ENCODE measurements around the gene P2RY8.

The P2RY8 gene

GRCh38 chrX:1465286-1466231, 71.4 kb downstream of the P2RY8 start:
- peaks cover 52% of the 10 kb centered on the region for H3K27me3 ChIP-seq (ENCODE audit: control insufficient read depth, insufficient read depth, low read length)
- no peaks in the 10 kb centered on the region for H3K4me1 ChIP-seq (ENCODE audit: control insufficient read depth, insufficient read depth, low read length)
- no peaks in the 10 kb centered on the region for H3K36me3 ChIP-seq (ENCODE audit: control insufficient read depth, insufficient read depth, low read length)
- H3K4me3 ChIP-seq (ENCODE audit: low read depth, low read length), result peak overlapping the region; percentile 49
- H3K9me3 ChIP-seq (ENCODE audit: control insufficient read depth, insufficient read depth, low read length), result no peaks in the 10 kb centered on the region
- no peak overlapping the region for H3K9ac ChIP-seq (ENCODE audit: low read depth, low read length)

DNA sequence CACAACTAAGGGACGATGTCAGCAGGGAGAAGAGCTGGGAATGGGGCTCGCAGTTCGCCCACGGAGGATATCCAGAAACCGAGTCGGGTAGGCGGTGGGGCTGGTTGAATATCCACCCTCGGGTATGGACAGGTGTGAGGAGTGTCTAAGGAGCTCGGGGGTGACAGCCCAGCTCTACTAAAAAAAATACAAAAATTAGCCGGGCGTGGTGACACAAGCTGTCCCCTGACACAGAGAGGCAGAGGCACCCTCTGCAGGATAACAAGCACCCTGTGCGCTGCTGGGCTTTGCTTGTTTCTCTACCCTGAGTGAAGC, 72.1 kb downstream of the P2RY8 start:
- no peak overlapping the region for H3K4me3 ChIP-seq (ENCODE audit: low read depth, low read length)
- H3K9ac ChIP-seq (ENCODE audit: low read depth, low read length), result no peak overlapping the region
- H3K4me1 ChIP-seq (ENCODE audit: control insufficient read depth, insufficient read depth, low read length), result no peaks in the 10 kb centered on the region
- no peaks in the 10 kb centered on the region for H3K9me3 ChIP-seq (ENCODE audit: control insufficient read depth, insufficient read depth, low read length)
- H3K27me3 ChIP-seq (ENCODE audit: control insufficient read depth, insufficient read depth, low read length), result peaks cover 52% of the 10 kb centered on the region
- no peaks in the 10 kb centered on the region for H3K36me3 ChIP-seq (ENCODE audit: control insufficient read depth, insufficient read depth, low read length)

DNA sequence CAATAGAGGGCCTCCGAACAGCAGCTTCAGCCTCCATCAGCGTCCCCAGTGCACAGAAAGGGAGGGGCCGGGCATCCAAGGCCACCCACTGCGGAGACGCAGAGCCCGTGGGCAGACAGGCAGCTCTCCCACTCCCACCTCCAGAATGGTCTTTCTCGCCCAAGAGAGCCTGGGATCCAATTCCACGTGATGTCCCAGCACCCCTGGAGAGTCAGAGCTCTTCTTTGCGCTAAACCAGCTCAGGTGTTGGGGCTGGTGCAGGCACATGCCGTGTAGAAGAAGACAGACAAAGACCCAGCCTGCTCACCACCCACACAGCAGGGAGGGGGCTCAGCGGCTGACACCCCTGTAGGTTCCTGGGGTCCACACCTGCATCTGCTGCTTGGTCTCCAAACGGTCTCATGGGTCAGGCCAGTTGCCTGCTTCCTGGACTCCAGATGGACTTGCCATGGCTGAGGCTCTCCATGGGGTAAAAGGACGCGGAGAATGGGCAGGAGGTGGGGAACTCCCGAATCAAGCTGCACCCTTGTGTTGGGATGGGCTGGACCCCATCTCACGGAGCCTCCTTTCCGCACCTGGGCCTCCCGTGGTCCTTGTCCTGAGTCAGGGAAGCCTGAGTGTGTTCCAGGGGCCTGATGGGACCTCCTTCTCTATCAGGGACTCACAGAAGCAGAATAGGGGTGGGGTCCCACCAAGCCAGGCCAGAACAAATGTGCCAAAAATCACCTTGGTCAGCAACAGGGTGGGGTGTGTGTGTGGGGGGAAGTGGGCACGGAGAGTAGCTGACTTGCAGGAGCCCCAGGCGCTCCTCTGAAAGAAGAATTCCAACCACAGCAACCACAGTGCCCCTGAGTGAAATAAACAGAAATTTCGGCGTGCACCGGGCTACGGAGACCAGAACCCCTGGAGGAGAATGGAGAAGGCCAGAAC, 72.7 kb downstream of the P2RY8 start:
- Histone ChIP-seq H3K36me3 (ENCODE audit: control insufficient read depth, insufficient read depth, low read length) (no peaks in the 10 kb centered on the region), H3K4me3 (ENCODE audit: low read depth, low read length) (no peak overlapping the region), H3K27me3 (ENCODE audit: control insufficient read depth, insufficient read depth, low read length) (peaks cover 52% of the 10 kb centered on the region), H3K9ac (ENCODE audit: low read depth, low read length) (no peak overlapping the region), H3K9me3 (ENCODE audit: control insufficient read depth, insufficient read depth, low read length) (no peaks in the 10 kb centered on the region), H3K4me1 (ENCODE audit: control insufficient read depth, insufficient read depth, low read length) (no peaks in the 10 kb centered on the region)

DNA sequence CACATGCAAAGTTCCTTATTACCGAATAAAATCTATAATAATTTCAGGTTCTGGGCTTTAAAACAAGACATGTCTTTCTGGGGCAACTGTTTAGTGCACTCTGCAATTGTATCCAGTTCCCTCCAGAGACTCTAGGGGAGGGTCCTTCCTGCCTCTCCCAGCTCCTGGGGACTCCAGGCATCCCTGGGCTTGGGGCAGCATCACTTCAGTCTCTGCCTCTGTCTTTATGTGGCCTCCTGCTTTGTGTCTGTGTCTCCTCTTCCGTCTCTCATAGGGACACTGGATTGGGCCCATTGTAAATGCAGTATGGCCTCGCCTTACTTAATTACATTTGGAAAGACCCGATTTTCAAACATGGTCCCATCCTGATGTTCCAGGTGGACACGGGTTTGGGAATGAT, 73.4 kb downstream of the P2RY8 start:
- H3K9me3 ChIP-seq (ENCODE audit: control insufficient read depth, insufficient read depth, low read length), result no peaks in the 10 kb centered on the region
- H3K9ac ChIP-seq (ENCODE audit: low read depth, low read length), result no peak overlapping the region
- H3K36me3 ChIP-seq (ENCODE audit: control insufficient read depth, insufficient read depth, low read length), result no peaks in the 10 kb centered on the region
- no peaks in the 10 kb centered on the region for H3K4me1 ChIP-seq (ENCODE audit: control insufficient read depth, insufficient read depth, low read length)
- H3K27me3 ChIP-seq (ENCODE audit: control insufficient read depth, insufficient read depth, low read length), result peaks cover 52% of the 10 kb centered on the region
- H3K4me3 ChIP-seq (ENCODE audit: low read depth, low read length), result no peak overlapping the region

DNA sequence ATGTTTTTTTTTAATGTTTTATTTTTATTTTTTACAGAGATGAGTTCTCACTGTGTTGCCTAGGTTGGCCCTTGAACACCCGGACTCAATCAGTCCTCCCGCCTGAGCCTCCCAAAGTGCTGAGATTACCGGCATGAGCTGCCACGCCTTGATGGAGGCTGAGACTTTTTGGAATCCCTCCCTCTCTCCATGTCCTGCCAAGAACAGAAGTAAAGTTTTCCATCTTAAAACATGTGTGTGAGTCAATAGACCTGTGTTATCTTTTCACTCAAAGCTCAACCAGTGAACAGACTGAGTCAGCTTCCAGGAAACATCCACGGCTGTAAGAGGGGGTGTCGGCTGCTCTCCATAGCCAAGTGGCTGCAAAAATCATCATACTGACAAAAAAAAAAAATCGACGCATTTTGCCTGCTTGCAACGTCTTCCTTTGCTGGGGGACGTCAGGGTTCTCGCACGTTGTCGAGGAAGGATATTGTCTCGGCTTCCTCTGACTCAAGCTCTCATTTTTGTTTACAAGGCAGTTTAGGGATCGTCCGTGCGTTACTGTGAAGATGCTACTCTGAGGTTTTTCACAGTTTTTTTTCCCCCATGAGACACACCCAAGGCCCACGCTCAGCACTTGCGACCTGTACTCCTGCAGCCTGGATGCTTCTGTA, 74.3 kb downstream of the P2RY8 start:
- no peak overlapping the region for H3K9ac ChIP-seq (ENCODE audit: low read depth, low read length)
- H3K36me3 ChIP-seq (ENCODE audit: control insufficient read depth, insufficient read depth, low read length), result no peaks in the 10 kb centered on the region
- no peaks in the 10 kb centered on the region for H3K4me1 ChIP-seq (ENCODE audit: control insufficient read depth, insufficient read depth, low read length)
- H3K9me3 ChIP-seq (ENCODE audit: control insufficient read depth, insufficient read depth, low read length), result no peaks in the 10 kb centered on the region
- no peak overlapping the region for H3K4me3 ChIP-seq (ENCODE audit: low read depth, low read length)
- peaks cover 47% of the 10 kb centered on the region for H3K27me3 ChIP-seq (ENCODE audit: control insufficient read depth, insufficient read depth, low read length)

GRCh38 chrX:1462110-1462509, 74.9 kb downstream of the P2RY8 start:
- H3K9me3 ChIP-seq (ENCODE audit: control insufficient read depth, insufficient read depth, low read length), result no peaks in the 10 kb centered on the region
- no peaks in the 10 kb centered on the region for H3K4me1 ChIP-seq (ENCODE audit: control insufficient read depth, insufficient read depth, low read length)
- peaks cover 41% of the 10 kb centered on the region for H3K27me3 ChIP-seq (ENCODE audit: control insufficient read depth, insufficient read depth, low read length)
- no peaks in the 10 kb centered on the region for H3K36me3 ChIP-seq (ENCODE audit: control insufficient read depth, insufficient read depth, low read length)
- H3K4me3 ChIP-seq (ENCODE audit: low read depth, low read length), result no peak overlapping the region
- no peak overlapping the region for H3K9ac ChIP-seq (ENCODE audit: low read depth, low read length)

DNA sequence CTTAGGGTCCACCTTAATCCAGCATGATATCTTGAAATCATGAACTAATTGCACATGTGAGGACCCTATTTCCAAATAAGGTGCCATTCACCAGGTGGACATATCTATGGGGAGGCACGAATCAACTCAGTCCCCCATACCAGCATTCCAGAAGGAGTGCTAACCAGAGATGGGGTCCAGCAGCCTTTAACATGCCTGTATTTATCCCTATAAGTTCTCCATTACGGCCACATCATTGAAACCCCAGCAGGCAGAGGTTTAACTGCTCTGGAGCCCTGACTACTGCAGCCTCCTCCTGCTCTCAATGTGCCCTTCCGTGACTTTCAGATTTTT, 81.1 kb downstream of the P2RY8 start:
- Histone ChIP-seq H3K4me1 (ENCODE audit: control insufficient read depth, insufficient read depth, low read length) (no peaks in the 10 kb centered on the region), H3K9ac (ENCODE audit: low read depth, low read length) (no peak overlapping the region), H3K27me3 (ENCODE audit: control insufficient read depth, insufficient read depth, low read length) (no peaks in the 10 kb centered on the region), H3K36me3 (ENCODE audit: control insufficient read depth, insufficient read depth, low read length) (no peaks in the 10 kb centered on the region), H3K4me3 (ENCODE audit: low read depth, low read length) (no peak overlapping the region), H3K9me3 (ENCODE audit: control insufficient read depth, insufficient read depth, low read length) (no peaks in the 10 kb centered on the region)

GRCh38 chrX:1453951-1454785, 82.8 kb downstream of the P2RY8 start:
- Histone ChIP-seq H3K9me3 (ENCODE audit: control insufficient read depth, insufficient read depth, low read length) (peaks cover 3% of the 10 kb centered on the region), H3K9ac (ENCODE audit: low read depth, low read length) (no peak overlapping the region), H3K4me3 (ENCODE audit: low read depth, low read length) (no peak overlapping the region), H3K36me3 (ENCODE audit: control insufficient read depth, insufficient read depth, low read length) (peaks cover 3% of the 10 kb centered on the region), H3K27me3 (ENCODE audit: control insufficient read depth, insufficient read depth, low read length) (no peaks in the 10 kb centered on the region), H3K4me1 (ENCODE audit: control insufficient read depth, insufficient read depth, low read length) (no peaks in the 10 kb centered on the region)

DNA sequence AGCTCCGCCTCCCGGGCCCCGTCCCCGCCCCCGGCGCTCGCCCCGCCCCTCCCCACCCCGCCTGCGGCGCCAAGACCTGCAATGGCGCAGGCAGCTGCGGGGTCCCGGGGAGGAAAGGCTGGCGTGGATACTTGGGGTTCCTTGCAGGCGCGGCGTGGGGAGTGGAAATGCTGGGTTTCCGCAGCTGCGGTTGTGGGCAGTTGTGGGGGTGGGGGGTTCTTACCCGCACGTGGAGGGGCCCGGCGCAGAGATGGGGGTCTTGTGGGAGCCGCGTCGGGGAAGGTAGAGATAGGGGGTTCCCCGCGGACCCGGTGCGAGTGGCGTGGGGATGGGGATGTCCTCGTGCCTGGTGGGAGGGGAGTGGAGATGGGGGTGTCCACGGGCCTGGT, 83.6 kb downstream of the P2RY8 start:
- Histone ChIP-seq H3K9ac (ENCODE audit: low read depth, low read length) (no peak overlapping the region), H3K9me3 (ENCODE audit: control insufficient read depth, insufficient read depth, low read length) (peaks cover 6% of the 10 kb centered on the region), H3K4me1 (ENCODE audit: control insufficient read depth, insufficient read depth, low read length) (no peaks in the 10 kb centered on the region), H3K36me3 (ENCODE audit: control insufficient read depth, insufficient read depth, low read length) (peaks cover 4% of the 10 kb centered on the region), H3K4me3 (ENCODE audit: low read depth, low read length) (peak overlapping the region; percentile 45), H3K27me3 (ENCODE audit: control insufficient read depth, insufficient read depth, low read length) (no peaks in the 10 kb centered on the region)

GRCh38 chrX:1452516-1453394, 84.2 kb downstream of the P2RY8 start, which contains the start of gene ASMTL:
TSS of gene ASMTL (minus strand) at chrX:1452909. CDS start at chrX:1452840, 69 bp downstream.
- peak within 1 kb of the TSS; percentile 79 for H3K9ac ChIP-seq (ENCODE audit: low read depth, low read length)

More at GRCh38 chrX:1452516-1453394, 84.2 kb downstream of the P2RY8 start, which contains the start of gene ASMTL:
- peaks cover 10% of the 10 kb centered on the region for H3K9me3 ChIP-seq (ENCODE audit: control insufficient read depth, insufficient read depth, low read length)
- H3K4me1 ChIP-seq (ENCODE audit: control insufficient read depth, insufficient read depth, low read length), result no peaks in the 10 kb centered on the region
- peak within 1 kb of the TSS; percentile 87 for H3K4me3 ChIP-seq (ENCODE audit: low read depth, low read length)
- peaks cover 4% of the 10 kb centered on the region for H3K36me3 ChIP-seq (ENCODE audit: control insufficient read depth, insufficient read depth, low read length)
- H3K27me3 ChIP-seq (ENCODE audit: control insufficient read depth, insufficient read depth, low read length), result no peaks in the 10 kb centered on the region

Measured in iPS-15b (cell line).